Testis (tissue), 2 donors: Measurements from ENCODE around the gene SPATA20.

Experiments used
- CTCF ChIP-seq, 3 experiments: fragments of 450-650 bp in 2 of 3; fragments of 200-600 bp in 1 of 3; sonication (generic) in 1 of 3; IDR thresholded peaks; one replicate each; pipeline ENCODE4 v1.5.1; 2016 to 2019; ENCODE audit warnings: antibody characterized with exemption in 3 of 3, mild to moderate bottlenecking in 2 of 3, moderate library complexity in 1 of 3
- POLR2A ChIP-seq: fragments of 450-650 bp; IDR thresholded peaks from one replicate; pipeline ENCODE4 v1.6.1; 2017; ENCODE audit warnings: antibody characterized with exemption, mild to moderate bottlenecking, moderate library complexity

GRCh38 chr17:50594892-50595291 lies 47.9 kb downstream of the SPATA20 start:
- no peak for TF ChIP-seq CTCF (IDR thresholded peaks at IDR 0.05)
- no peak for TF ChIP-seq POLR2A
